WERI-Rb-1 (cell line): ENCODE data around the gene OR4E2.
"Not testable (repeated sequence)": the region's sequence is repeated elsewhere in the genome, so short reads cannot be mapped to it uniquely, and the experiment has no call there.

Experiments used
- DNase-seq: peaks from one replicate; pipeline ENCODE4 v3.0.0-alpha.2; 2020
- H3K27ac ChIP-seq: fragments of 250-450 bp; sonication (Bioruptor Pico); 2 replicates; pipeline ENCODE4 v1.5.1; 2020; ENCODE audit warnings: mild to moderate bottlenecking, moderate library complexity
- H3K27me3 ChIP-seq: fragments of 250-450 bp; sonication (Bioruptor Pico); 2 replicates; pipeline ENCODE4 v1.5.1; 2021; ENCODE audit warnings: mild to moderate bottlenecking, low read depth, moderate library complexity; ENCODE audit not compliant: insufficient read depth, severe bottlenecking
- H3K36me3 ChIP-seq: fragments of 250-450 bp; sonication (Bioruptor Pico); 2 replicates; pipeline ENCODE4 v1.5.1; 2020; ENCODE audit warnings: mild to moderate bottlenecking, moderate library complexity
- H3K4me3 ChIP-seq: 2 replicates; pipeline ENCODE4 v1.5.1; 2011; ENCODE audit warnings: low read depth, mild to moderate bottlenecking, control low read depth, low read length
- H3K9me3 ChIP-seq: fragments of 250-450 bp; sonication (Bioruptor Pico); 2 replicates; pipeline ENCODE4 v1.5.1; 2021; ENCODE audit warnings: mild to moderate bottlenecking, moderate library complexity; ENCODE audit not compliant: severe bottlenecking
- TF ChIP-seq, protein P1 (sequence below): IDR thresholded peaks from 2 replicates; pipeline ENCODE4 v1.5.1; 2011; ENCODE audit warnings: low read depth, mild to moderate bottlenecking, control low read depth, inconsistent platforms, low read length

OR4E2 gene

DNA sequence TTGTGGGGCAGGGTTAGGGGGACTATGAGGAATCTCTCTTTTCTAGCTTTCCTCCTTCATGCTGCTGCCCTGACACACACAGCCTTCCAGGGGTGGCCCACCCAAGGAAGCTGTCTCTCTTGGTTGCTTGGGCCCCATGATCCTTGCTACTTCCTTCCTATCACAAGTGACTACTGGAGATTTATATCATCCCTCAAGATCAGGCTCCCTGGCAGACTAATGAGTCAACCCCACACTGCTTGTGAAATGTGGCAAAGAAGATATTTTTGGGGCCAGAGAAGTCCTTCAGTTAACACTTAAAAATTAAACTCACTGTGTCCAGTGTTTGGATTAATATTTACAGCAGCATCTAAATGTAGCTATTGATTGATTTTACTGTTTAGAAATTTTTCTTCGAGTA lies 18.5 kb downstream of the OR4E2 start:
- DNase-seq: no peak
- Histone ChIP-seq H3K4me3 (no peak overlapping the region), H3K9me3 (no peaks in the 10 kb centered on the region), H3K27ac (no peak overlapping the region), H3K27me3 (peaks cover 78% of the 10 kb centered on the region), H3K36me3 (no peaks in the 10 kb centered on the region)
- TF ChIP-seq, protein P1, sequence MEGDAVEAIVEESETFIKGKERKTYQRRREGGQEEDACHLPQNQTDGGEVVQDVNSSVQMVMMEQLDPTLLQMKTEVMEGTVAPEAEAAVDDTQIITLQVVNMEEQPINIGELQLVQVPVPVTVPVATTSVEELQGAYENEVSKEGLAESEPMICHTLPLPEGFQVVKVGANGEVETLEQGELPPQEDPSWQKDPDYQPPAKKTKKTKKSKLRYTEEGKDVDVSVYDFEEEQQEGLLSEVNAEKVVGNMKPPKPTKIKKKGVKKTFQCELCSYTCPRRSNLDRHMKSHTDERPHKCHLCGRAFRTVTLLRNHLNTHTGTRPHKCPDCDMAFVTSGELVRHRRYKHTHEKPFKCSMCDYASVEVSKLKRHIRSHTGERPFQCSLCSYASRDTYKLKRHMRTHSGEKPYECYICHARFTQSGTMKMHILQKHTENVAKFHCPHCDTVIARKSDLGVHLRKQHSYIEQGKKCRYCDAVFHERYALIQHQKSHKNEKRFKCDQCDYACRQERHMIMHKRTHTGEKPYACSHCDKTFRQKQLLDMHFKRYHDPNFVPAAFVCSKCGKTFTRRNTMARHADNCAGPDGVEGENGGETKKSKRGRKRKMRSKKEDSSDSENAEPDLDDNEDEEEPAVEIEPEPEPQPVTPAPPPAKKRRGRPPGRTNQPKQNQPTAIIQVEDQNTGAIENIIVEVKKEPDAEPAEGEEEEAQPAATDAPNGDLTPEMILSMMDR: no peak

DNA sequence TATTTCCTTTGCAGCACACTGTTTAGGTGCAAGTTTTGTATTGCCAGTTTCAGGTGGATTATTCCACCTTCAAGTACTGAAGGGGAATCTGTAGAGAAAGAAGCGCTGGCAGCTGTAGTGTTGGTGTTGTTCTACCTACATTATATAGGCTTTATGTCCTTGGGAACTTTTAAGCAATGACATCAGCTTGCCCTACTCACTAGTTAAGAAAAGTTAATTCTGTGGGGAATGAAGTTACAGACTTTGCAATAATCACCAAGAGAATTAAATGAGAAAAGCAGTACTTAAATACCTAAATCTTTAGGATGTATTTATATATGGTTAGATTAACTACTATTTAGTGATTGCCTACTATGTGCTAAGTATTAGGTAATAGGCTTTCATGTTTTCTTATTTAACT lies 20.1 kb downstream of the OR4E2 start, which contains the start of gene OR4E1:
Gene OR4E1 (minus strand): TSS at position 101 of the 400 bp plus-strand sequence. CDS start 2,883 bp downstream, outside the sequence.
- TF ChIP-seq, protein P1: no peak
- Histone ChIP-seq H3K36me3 (no peaks in the 10 kb centered on the region), H3K27ac (no peak within 1 kb of the TSS), H3K4me3 (no peak within 1 kb of the TSS), H3K9me3 (no peaks in the 10 kb centered on the region), H3K27me3 (peaks cover 78% of the 10 kb centered on the region)
- DNase-seq: no peak

DNA sequence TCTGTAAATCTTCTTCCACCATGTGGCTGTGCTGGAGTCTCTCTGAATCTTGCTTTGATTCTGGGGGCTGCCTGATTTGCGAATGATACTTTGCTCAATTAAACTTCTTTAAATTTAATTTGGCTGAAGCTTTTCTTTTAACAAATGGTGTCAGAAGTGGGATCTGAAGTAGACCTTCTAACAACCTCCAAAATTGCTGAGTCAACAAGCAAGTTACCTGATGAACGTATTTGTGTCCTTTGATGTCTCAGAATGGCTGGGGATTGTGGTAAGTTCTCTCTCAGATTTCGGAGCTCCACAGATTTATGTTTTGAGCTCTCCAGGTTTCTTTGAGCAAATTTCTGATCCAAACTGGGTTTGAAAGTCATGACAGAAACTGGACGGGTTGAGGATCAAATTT lies 21.9 kb downstream of the OR4E2 start:
- TF ChIP-seq, protein P1: no peak
- Histone ChIP-seq H3K27ac (no peak overlapping the region), H3K27me3 (peaks cover 84% of the 10 kb centered on the region), H3K9me3 (no peaks in the 10 kb centered on the region), H3K4me3 (no peak overlapping the region), H3K36me3 (no peaks in the 10 kb centered on the region)
- DNase-seq: no peak

DNA sequence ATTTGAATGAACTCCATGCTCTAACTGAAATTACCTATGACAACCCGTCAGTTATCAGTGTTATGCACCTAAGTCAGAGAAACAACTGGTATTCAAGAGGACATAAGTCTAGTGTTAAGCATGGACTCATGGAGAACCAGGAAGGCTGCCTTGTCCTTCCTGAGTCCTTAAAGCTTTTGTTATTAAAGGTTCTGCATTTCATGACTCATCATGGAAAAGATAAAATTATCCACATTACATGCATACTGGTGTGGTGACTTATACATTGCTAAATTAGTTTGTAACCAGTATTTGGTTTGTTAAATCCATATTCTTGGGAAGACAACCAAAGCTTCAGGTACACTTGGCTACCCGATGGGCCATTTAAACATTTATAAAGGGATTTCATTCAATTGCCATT lies 26.4 kb downstream of the OR4E2 start:
- H3K27ac ChIP-seq: no peak overlapping the region
- DNase-seq: no peak
- no peaks in the 10 kb centered on the region for H3K36me3 ChIP-seq

DNA sequence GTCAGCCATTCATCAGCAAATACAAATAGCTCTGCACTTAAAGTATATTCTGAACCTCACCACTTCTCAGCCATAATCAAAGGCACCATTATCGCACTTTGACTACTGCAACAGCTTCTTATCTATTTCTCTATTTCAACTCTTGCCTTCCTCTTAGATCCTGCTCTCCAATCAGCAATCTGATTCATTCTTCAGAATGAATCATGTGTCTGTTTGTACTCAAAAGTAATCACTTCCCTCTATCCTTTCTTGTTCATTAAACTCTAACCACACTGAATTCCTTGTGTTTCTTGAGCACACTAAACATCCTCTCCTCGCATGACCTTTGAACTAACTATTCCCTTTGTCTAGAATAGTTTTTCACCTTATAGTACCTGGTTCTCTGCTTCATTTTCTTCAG lies 32.8 kb downstream of the OR4E2 start:
- Histone ChIP-seq H3K9me3 (no peaks in the 10 kb centered on the region), H3K36me3 (no peaks in the 10 kb centered on the region), H3K27ac (no peak overlapping the region), H3K27me3 (peaks cover 61% of the 10 kb centered on the region), H3K4me3 (no peak overlapping the region)
- DNase-seq: no peak
- TF ChIP-seq, protein P1: no peak

More for the DNA sequence above, 26.4 kb downstream of the OR4E2 start:
- TF ChIP-seq, protein P1: no peak
- H3K27me3 ChIP-seq: peaks cover 82% of the 10 kb centered on the region
- no peak overlapping the region for H3K4me3 ChIP-seq
- H3K9me3 ChIP-seq: no peaks in the 10 kb centered on the region

DNA sequence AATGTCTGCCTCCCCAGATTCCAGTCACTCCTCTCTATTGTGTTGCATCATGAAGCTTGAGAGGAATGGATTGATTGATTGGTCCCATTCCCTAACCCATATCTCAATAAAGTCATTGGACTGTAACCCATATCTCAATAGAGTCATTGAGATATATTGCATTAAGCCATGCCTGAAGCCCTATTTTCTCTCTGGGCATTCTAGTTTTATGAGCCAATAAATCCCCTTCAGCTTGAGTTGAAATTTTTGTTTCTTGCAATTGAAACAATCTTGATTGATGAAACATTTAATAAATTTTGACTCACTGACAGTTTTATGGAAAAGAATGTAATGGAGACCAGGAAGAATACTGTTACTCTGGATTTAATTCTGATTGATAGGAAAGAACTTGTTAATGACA lies 40.8 kb downstream of the OR4E2 start:
- H3K36me3 ChIP-seq: no peaks in the 10 kb centered on the region
- TF ChIP-seq, protein P1: no peak
- H3K9me3 ChIP-seq: no peaks in the 10 kb centered on the region
- no peak overlapping the region for H3K4me3 ChIP-seq
- no peak for DNase-seq
- H3K27ac ChIP-seq: no peak overlapping the region
- peaks cover 60% of the 10 kb centered on the region for H3K27me3 ChIP-seq

DNA sequence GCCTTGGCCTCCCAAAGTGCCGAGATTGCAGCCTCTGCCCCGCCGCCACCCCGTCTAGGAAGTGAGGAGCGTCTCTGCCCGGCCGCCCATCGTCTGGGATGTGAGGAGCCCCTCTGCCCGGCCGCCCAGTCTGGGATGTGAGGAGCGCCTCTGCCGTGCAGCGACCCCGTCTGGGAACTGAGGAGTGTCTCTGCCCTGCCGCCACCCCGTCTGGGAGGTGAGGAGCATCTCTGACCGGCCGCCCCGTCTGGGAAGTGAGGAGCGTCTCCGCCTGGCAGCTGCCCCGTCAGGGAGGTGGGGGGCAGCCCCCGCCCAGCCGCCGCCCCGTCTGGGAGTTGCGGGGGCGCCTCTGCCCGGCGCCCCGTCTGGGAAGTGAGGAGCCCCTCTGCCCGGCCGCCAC lies 44.0 kb downstream of the OR4E2 start:
- not testable (repeated sequence) for H3K4me3 ChIP-seq, H3K9me3 ChIP-seq, H3K36me3 ChIP-seq, H3K27ac ChIP-seq, DNase-seq
- peaks cover 55% of the 10 kb centered on the region for H3K27me3 ChIP-seq

DNA sequence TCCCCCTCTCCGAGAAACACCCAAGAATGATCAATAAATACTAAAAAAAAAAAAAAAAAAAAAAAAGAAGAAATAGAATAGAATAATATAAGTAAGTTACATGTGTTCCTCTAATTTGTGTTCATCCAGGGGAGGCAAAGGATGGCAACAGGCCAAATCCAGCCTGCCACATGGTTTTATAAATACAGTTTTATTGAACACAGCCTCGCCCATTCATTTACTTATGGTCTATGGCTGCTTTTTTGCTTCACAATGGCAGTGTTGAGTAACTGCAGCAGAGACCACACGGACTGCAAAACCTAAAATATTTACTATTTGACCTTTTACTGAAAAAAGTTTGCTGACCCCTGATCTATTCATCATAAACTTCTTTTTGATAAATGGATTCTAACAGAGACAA lies 44.9 kb downstream of the OR4E2 start:
- not testable (repeated sequence) for H3K27ac ChIP-seq, H3K4me3 ChIP-seq, H3K9me3 ChIP-seq, DNase-seq, H3K36me3 ChIP-seq
- H3K27me3 ChIP-seq: peaks cover 55% of the 10 kb centered on the region
